Coronary artery (tissue), 2 donors: ENCODE measurements around the gene UBA5.

Experiments used
- DNase-seq: peaks from one replicate; pipeline ENCODE4 v3.0.0-alpha.2; 2017; ENCODE audit warnings: low spot score
- H3K27ac ChIP-seq, 2 donors: fragments of 200-600 bp; sonication (generic); one replicate each; pipeline ENCODE4 v1.5.1; 2016 to 2019
- H3K4me3 ChIP-seq: fragments of 200-600 bp; sonication (generic); 2 replicates; pipeline ENCODE4 v1.5.1; 2016; ENCODE audit warnings: mild to moderate bottlenecking, moderate library complexity
- TF ChIP-seq, protein P1 (sequence below): fragments of 200-600 bp; sonication (generic); IDR thresholded peaks from one replicate; pipeline ENCODE4 v1.5.1; 2019; ENCODE audit warnings: antibody characterized with exemption

The UBA5 gene

DNA sequence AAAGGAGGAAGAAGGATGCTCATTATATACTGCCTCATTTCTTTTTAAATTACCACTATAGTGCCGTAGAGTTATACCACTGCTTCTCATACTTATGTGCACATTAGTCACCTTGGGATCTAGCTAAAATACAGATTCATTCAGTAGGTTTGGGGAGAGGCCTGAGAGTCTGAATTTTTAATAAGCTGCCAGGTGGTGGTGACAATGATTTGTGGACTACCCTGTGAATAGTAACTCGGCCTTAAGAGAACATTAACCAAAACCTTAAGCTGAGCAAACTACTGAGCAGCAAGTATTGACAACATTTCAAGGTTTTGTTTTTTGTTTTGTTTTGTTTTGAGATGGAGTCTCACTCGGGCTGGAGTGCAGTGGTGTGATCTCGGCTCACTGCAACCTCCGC, 19.8 kb downstream of the UBA5 start:
- no peak for DNase-seq
- Histone ChIP-seq H3K4me3 (no peak overlapping the region), H3K27ac (no peak overlapping the region)
- TF ChIP-seq, protein P1, sequence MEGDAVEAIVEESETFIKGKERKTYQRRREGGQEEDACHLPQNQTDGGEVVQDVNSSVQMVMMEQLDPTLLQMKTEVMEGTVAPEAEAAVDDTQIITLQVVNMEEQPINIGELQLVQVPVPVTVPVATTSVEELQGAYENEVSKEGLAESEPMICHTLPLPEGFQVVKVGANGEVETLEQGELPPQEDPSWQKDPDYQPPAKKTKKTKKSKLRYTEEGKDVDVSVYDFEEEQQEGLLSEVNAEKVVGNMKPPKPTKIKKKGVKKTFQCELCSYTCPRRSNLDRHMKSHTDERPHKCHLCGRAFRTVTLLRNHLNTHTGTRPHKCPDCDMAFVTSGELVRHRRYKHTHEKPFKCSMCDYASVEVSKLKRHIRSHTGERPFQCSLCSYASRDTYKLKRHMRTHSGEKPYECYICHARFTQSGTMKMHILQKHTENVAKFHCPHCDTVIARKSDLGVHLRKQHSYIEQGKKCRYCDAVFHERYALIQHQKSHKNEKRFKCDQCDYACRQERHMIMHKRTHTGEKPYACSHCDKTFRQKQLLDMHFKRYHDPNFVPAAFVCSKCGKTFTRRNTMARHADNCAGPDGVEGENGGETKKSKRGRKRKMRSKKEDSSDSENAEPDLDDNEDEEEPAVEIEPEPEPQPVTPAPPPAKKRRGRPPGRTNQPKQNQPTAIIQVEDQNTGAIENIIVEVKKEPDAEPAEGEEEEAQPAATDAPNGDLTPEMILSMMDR = no peak

DNA sequence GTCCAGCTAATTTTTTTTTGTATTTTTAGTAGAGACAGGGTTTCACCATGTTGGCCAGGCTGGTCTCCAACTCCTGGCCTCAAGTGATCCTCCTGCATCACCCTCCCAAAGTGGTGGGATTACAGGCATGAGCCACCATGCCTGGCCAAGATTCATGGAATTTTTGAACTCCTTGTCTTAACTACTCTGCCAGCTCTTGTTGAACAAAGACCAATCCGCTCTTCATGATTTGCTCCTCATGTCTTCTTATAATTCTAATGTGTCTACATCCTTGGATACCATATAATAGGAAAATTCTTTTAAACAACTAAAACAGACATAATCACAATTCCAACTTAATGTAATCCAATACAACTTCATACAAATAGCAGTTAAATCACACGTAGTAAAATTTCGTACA, 21.3 kb downstream of the UBA5 start:
- Histone ChIP-seq H3K27ac (no peak overlapping the region), H3K4me3 (no peak overlapping the region)
- TF ChIP-seq, protein P1 = no peak
- DNase-seq = no peak

DNA sequence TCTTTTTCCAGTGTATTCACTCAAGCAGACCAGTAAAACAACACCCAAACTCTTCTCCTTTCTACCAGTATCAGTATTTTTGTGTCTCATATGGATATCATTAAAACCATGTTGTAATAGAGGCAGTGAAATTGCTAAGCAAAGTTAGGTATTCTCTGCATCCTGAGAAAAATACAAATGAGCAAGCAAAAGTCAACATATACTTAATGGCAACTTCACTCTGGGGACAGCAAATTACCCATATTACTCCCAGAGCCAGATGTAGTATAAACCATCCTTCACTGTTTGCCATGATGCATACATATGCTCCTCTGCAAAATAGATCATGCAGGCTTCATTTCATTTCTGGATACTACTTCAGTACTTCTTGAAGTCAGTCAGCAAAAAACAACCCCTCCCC, 22.1 kb downstream of the UBA5 start:
- TF ChIP-seq, protein P1 = no peak
- Histone ChIP-seq H3K4me3 (no peak overlapping the region), H3K27ac (no peak overlapping the region)
- no peak for DNase-seq

DNA sequence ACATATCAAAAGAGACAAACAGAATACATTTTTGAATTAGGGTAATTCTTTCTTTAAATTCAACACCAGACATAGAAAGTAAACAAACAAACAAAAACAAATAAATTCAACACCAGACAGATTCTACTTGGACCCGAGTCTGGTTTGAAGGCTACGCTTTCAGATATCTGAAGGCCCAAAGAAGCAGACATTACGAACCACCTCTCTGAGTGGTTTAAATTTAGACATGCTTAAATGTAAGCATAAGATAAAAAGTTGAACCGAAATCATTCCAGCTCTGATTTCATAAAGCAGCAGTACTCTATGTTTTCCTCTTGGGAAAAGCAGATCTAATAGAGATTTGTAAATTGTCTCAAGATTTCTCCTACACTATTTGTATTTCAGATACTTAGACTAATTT, 29.9 kb downstream of the UBA5 start:
- no peak for DNase-seq
- TF ChIP-seq, protein P1 = no peak
- H3K4me3 ChIP-seq = no peak overlapping the region
- H3K27ac ChIP-seq = no peak overlapping the region

DNA sequence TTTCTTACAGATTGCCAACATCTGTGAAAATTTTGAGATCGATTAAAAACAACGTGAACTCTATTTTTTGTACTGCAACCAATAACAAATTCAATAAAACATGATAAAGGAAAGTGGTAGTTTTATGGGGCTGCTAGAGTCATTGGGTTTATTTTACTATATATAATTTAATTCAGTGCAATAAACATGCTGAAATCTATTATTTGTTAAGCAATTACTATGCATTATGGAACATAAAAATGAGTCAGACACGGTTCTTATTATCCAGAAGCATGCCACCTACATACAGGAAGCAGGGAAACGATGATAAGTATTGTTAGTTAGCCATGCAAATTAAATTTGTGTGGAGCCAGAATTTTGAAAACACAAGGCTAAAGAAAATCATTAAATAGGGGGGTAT, 34.9 kb downstream of the UBA5 start:
- Histone ChIP-seq H3K27ac (no peak overlapping the region), H3K4me3 (no peak overlapping the region)
- no peak for DNase-seq
- TF ChIP-seq, protein P1 = no peak

DNA sequence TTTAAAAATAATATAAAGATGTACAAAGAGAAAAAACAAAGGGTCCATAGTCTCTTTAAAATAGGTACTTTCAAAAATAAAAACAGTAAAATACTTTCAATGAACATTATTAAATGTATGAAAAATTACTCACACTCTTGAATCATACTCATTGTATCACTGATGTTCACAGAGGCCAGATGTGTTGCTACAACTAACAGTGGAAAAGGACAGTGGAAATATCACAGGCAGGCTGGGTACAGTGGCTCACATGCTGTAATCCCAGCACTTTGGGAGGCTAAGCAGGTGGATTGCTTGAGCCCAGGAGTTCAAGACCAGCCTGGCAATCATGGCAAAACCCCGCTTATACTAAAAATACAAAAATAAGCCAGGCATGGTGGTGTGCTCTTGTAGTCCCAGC, 35.3 kb downstream of the UBA5 start:
- no peak overlapping the region for H3K27ac ChIP-seq

DNA sequence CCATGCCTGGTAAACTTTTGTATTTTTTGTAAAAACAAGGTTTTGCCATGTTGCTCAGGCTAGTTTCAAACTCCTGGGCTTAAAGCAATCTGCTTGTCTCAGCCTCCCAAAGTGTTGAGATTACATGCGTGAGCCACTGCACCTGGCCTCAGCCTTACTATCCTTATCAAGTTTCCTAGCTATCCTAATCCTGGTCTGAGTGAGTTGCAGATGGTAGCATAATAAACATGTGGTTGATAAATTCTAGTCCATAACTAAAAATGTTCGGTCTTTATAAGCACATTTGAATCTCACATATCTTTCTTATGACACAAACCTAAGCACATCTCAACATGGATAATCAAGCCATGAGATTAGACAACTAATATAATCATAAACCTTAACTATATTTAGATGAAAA, 43.6 kb downstream of the UBA5 start:
- no peak overlapping the region for H3K27ac ChIP-seq
- H3K4me3 ChIP-seq = no peak overlapping the region
- TF ChIP-seq, protein P1 = no peak
- DNase-seq = no peak

More for the DNA sequence above, 35.3 kb downstream of the UBA5 start:
- no peak overlapping the region for H3K4me3 ChIP-seq
- DNase-seq = no peak
- TF ChIP-seq, protein P1 = no peak
